HL-60 (cell line): ENCODE data around the gene EPHA1.

Experiments used
- DNase-seq, 2 experiments: peaks; one replicate each; pipeline ENCODE4 v3.0.0-alpha.2; 2010 to 2020; ENCODE audit warnings: low read depth in 1 of 2, low spot score in 1 of 2
- H3K27ac ChIP-seq: fragments of 250-450 bp; sonication (Bioruptor Pico); replicated peaks from 2 replicates; pipeline ENCODE4 v1.5.1; 2020; ENCODE audit warnings: mild to moderate bottlenecking, moderate library complexity
- H3K27me3 ChIP-seq: fragments of 250-450 bp; sonication (Bioruptor Pico); 2 replicates; pipeline ENCODE4 v1.5.1; 2021; ENCODE audit warnings: mild to moderate bottlenecking, moderate library complexity; ENCODE audit not compliant: insufficient read depth, poor library complexity, severe bottlenecking
- H3K4me3 ChIP-seq: replicated peaks from 2 replicates; pipeline ENCODE4 v1.5.1; 2011; ENCODE audit warnings: mild to moderate bottlenecking, control low read depth, low read length; ENCODE audit not compliant: insufficient read depth
- GABPA ChIP-seq: IDR thresholded peaks from 2 replicates; pipeline ENCODE4 v1.6.1; 2012; ENCODE audit warnings: low read depth
- POLR2AphosphoS5 ChIP-seq: IDR thresholded peaks from 2 replicates; pipeline ENCODE4 v1.6.1; 2012; ENCODE audit warnings: low read depth
- SPI1 ChIP-seq: IDR thresholded peaks from 2 replicates; pipeline ENCODE4 v1.6.1; 2012; ENCODE audit warnings: low read depth, mild to moderate bottlenecking, borderline replicate concordance
- TF ChIP-seq, protein P1 (sequence below): IDR thresholded peaks from one replicate; pipeline ENCODE4 v1.5.1; 2011; ENCODE audit warnings: low read length, control low read depth, inconsistent platforms; ENCODE audit not compliant: insufficient read depth
- TF ChIP-seq, protein P2 (sequence below): IDR thresholded peaks from 2 replicates; pipeline ENCODE4 v1.6.1; 2012; ENCODE audit warnings: low read depth; ENCODE audit not compliant: insufficient replicate concordance

The EPHA1 gene

DNA sequence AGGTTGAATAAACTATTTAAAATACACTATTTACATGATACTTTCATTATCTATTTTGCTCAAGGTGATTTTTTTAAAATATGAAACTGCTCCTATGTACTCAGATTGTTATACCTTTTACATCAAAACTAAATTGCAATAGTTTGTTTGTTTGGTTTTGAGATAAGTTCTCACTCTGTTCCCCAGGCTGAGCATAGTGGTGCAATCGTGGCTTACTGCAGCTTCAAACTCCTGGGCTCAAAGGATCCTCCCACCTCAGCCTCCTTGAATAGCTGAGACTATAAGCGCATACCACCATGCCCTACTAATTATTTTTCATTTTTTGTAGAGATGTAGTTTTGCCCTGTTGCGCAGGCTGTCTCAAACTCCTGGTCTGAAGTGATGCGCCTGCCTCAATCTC, 47.3 kb upstream of the EPHA1 start:
- TF ChIP-seq, protein P1, sequence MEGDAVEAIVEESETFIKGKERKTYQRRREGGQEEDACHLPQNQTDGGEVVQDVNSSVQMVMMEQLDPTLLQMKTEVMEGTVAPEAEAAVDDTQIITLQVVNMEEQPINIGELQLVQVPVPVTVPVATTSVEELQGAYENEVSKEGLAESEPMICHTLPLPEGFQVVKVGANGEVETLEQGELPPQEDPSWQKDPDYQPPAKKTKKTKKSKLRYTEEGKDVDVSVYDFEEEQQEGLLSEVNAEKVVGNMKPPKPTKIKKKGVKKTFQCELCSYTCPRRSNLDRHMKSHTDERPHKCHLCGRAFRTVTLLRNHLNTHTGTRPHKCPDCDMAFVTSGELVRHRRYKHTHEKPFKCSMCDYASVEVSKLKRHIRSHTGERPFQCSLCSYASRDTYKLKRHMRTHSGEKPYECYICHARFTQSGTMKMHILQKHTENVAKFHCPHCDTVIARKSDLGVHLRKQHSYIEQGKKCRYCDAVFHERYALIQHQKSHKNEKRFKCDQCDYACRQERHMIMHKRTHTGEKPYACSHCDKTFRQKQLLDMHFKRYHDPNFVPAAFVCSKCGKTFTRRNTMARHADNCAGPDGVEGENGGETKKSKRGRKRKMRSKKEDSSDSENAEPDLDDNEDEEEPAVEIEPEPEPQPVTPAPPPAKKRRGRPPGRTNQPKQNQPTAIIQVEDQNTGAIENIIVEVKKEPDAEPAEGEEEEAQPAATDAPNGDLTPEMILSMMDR, result no peak
- TF ChIP-seq, protein P2, sequence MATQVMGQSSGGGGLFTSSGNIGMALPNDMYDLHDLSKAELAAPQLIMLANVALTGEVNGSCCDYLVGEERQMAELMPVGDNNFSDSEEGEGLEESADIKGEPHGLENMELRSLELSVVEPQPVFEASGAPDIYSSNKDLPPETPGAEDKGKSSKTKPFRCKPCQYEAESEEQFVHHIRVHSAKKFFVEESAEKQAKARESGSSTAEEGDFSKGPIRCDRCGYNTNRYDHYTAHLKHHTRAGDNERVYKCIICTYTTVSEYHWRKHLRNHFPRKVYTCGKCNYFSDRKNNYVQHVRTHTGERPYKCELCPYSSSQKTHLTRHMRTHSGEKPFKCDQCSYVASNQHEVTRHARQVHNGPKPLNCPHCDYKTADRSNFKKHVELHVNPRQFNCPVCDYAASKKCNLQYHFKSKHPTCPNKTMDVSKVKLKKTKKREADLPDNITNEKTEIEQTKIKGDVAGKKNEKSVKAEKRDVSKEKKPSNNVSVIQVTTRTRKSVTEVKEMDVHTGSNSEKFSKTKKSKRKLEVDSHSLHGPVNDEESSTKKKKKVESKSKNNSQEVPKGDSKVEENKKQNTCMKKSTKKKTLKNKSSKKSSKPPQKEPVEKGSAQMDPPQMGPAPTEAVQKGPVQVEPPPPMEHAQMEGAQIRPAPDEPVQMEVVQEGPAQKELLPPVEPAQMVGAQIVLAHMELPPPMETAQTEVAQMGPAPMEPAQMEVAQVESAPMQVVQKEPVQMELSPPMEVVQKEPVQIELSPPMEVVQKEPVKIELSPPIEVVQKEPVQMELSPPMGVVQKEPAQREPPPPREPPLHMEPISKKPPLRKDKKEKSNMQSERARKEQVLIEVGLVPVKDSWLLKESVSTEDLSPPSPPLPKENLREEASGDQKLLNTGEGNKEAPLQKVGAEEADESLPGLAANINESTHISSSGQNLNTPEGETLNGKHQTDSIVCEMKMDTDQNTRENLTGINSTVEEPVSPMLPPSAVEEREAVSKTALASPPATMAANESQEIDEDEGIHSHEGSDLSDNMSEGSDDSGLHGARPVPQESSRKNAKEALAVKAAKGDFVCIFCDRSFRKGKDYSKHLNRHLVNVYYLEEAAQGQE, result no peak
- no peak for TF ChIP-seq POLR2AphosphoS5
- TF ChIP-seq SPI1, result no peak
- no peak for TF ChIP-seq GABPA
- Histone ChIP-seq H3K4me3 (no peak overlapping the region), H3K27ac (no peak overlapping the region), H3K27me3 (no peaks in the 10 kb centered on the region)
- DNase-seq, result no peak

DNA sequence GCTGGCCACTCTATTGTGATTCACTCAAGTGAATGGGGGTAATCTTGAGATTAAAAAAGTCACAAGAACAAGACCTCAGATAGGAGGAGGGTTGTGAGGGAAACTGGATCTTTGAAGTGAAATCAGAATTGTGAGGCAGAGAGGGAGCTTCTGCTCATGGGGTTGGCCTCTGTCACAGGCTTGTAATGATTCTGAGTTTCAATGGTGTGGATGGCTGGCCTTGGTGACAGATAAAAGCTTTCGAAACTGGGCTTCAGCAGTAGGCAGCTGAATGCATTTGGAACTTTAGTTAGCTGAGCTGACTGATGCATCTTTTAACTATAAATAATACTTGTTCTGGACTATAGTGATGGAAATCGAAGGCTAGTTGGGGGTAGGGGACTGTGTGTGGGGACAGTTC, 46.8 kb upstream of the EPHA1 start:
- Histone ChIP-seq H3K27ac (no peak overlapping the region), H3K27me3 (no peaks in the 10 kb centered on the region), H3K4me3 (no peak overlapping the region)
- no peak for DNase-seq
- TF ChIP-seq GABPA, result no peak
- TF ChIP-seq SPI1, result no peak
- TF ChIP-seq POLR2AphosphoS5, result no peak

DNA sequence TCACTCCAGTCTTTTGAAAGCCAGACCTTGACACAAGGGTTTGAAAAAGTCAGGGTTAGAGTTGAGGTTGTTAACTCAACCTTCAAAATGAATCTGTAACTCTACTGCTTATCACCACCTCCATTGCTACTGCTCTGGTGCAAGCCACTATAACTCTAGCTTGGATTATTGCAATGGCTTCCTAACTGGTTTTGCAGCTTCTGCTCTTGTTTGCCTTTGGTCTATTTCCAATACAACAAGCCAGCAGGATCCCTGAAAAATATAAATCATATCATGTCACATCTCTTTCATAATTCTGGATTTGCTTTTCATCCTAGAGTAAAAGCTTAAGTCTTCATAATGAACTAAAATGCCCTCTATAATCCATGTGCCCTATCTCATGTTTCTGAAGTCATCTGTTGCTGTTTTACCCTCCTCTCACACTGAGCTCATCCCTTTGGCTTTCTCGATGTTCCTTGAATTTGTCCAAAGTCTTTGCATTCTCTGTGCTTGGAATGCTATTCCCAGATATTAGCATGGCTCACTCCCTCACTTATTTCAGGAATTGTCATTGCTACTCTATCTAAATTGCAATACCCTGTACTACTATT, 45.5 kb upstream of the EPHA1 start:
- TF ChIP-seq POLR2AphosphoS5 (no peak), GABPA (no peak), SPI1 (no peak)
- TF ChIP-seq, protein P2, result no peak
- TF ChIP-seq, protein P1, result no peak
- Histone ChIP-seq H3K27me3 (no peaks in the 10 kb centered on the region), H3K4me3 (no peak overlapping the region), H3K27ac (no peak overlapping the region)
- DNase-seq, result no peak

DNA sequence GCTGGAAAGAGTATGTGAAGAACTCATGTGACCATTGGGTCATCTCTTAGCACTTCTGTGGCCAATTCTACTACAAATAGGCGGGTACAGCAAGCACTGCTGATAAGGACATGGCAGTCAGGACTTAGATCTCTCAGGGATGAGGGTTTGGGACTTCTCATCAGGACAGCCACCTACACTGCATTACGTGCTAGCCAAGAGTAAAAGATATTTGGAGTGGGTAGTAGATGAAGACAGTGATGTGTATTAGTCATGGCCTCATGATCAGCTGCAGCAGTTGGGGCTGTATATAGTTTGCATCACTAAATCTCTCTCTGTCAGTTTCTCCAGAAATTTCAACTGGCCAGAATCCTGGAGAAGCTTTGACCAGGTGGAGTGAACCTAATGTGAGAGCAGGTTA, 43.8 kb upstream of the EPHA1 start:
- Histone ChIP-seq H3K4me3 (no peak overlapping the region), H3K27me3 (no peaks in the 10 kb centered on the region), H3K27ac (no peak overlapping the region)
- no peak for DNase-seq
- TF ChIP-seq POLR2AphosphoS5, result no peak
- TF ChIP-seq SPI1, result no peak
- TF ChIP-seq GABPA, result no peak
- TF ChIP-seq, protein P2, result no peak
- TF ChIP-seq, protein P1, result no peak
